GM12801 (cell line): Measurements from ENCODE around the gene IGFALS.

Source experiments
- TF ChIP-seq, protein P1 (sequence below): IDR thresholded peaks from one replicate; pipeline ENCODE4 v1.5.1; 2011; ENCODE audit warnings: control low read depth; ENCODE audit not compliant: insufficient read length; ENCODE audit errors: extremely low read depth

The IGFALS gene

DNA sequence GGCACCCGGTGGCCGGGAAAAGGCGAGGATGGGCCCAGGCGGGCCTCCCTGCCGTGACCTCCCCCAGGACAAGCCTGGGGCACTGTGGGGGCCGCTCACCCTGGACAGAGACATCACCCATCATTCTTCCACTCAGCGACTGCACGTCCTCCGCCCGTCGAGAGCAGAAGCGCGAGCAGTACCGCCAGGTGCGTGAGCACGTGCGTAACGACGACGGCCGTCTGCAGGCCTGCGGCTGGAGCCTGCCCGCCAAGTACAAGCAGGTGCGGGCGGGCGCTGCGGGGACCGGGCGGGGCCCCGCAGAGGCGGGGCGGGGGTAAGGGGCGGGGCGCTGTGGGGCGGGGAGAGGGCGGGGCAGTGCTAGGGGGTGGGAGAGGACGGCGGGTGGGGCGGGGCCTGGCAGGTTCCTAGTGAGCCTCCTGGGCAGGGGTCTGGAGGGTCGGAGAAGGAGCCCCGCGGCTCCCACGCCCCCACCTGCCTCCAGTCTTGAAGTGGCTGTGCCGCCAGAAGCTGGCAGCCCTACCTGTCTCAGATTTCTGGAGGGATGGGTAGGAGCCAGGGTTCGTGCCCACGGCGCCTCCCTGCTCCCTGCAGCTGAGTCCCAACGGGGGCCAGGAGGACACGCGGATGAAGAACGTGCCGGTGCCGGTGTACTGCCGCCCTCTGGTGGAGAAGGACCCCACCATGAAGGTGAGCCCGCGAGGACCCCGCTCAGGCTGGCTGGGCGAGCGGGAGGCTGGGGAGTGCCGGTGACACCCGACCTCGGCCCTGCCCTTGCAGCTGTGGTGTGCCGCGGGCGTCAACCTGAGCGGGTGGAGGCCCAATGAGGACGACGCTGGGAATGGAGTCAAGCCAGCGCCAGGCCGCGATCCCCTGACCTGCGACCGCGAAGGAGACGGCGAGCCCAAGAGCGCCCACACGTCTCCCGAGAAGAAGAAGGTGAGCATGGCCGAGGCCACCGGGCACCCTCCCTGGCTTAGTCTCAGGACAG lies 29.7 kb downstream of the IGFALS start:
- TF ChIP-seq, protein P1, sequence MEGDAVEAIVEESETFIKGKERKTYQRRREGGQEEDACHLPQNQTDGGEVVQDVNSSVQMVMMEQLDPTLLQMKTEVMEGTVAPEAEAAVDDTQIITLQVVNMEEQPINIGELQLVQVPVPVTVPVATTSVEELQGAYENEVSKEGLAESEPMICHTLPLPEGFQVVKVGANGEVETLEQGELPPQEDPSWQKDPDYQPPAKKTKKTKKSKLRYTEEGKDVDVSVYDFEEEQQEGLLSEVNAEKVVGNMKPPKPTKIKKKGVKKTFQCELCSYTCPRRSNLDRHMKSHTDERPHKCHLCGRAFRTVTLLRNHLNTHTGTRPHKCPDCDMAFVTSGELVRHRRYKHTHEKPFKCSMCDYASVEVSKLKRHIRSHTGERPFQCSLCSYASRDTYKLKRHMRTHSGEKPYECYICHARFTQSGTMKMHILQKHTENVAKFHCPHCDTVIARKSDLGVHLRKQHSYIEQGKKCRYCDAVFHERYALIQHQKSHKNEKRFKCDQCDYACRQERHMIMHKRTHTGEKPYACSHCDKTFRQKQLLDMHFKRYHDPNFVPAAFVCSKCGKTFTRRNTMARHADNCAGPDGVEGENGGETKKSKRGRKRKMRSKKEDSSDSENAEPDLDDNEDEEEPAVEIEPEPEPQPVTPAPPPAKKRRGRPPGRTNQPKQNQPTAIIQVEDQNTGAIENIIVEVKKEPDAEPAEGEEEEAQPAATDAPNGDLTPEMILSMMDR: no peak

DNA sequence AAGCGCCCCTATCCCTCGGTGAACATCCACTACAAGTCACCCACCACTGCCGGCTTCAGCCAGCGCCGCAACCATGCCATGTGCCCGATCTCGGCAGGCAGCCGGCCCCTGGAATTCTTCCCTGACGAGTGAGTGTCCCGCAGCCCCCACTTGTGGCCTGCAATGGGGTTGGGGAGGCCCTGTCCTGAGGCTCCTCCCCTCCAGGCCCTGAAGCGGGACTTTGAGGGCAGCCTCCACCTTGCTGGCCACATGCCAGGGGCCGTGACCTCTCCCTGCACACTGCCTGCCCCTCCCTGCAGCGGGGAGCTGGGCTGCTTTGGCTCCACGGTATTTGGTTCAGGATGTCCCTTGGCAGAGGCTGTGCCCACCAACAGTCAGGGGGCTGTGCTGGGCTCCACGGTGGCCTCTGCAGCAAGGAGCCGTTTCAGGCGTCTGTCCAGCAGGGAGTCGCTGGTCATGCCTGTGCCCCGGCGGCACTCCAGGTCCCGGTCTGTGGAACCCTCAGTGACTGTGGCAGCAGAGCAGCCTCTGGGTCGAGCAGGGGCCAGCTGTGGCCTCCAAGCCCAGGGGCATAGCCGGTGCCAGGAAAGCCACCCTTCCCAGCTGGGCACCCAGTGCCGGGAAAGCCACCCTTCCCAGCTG lies 30.5 kb downstream of the IGFALS start:
- TF ChIP-seq, protein P1: no peak

DNA sequence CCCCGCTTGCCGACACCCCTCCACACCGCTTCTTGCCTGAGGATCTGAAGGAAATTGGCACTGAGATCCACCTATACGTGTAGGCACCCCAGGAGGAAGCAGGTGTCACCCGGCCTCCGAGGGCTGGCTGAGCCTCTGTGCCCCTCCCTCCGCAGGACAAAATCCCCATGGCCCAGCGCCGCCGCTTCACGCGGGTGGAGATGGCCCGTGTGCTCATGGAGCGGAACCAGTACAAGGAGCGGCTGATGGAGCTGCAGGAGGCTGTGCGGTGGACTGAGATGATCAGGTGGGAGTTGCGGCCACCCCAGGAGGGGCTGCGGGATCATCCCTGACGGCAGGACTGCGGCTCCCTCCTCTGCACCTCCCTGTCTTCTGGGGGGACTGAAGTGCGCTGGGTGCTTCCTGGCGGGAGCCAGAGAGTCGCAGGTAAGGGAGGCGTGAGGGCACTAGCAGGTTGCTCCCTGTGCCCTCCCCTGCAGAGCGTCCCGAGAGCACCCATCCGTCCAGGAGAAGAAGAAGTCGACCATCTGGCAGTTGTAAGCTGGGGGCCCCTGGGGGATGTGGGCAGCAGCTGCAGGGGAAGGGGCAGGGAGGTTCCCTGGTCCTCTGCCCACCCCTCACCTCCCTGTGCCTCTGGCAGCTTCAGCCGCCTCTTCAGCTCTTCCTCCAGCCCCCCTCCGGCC lies 31.2 kb downstream of the IGFALS start:
- TF ChIP-seq, protein P1: no peak

DNA sequence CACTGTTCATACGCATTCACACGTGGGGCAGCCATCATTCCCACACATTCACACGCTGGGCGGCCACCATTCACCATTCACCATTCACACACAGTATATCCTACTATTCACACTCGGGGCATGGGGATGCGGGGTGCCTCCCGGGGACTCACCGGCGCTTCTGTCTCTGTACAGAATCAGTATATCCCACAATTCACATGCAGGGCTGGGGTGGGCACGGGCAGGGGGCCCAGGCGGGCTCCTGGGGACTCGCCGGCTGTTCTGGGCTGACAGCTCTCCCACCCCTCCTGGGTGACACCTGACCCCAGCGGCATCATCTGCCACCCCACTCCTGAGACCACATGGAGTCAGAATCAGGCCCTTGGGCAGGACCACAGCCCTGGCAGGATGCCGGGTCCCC lies 31.8 kb downstream of the IGFALS start:
- TF ChIP-seq, protein P1: no peak

DNA sequence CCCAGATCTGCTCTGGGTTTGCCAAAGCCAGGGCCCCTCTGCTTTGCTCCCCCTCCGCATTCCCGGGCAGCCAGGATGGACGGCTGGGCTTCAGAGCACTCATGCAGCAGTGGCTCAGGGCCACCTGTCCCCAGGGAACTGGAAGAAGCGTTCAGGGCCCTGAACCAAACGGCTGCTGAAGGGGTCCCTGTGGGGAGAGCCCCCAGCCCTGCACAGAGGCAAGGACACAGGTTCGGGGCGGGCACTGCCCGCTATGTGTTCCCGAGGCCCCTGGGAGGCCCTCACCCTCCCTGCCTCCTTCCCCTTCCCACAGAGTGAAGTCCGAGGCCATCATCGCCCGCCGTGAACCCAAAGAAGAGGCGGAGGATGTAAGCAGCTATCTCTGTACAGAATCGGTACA lies 32.6 kb downstream of the IGFALS start:
- TF ChIP-seq, protein P1: no peak

DNA sequence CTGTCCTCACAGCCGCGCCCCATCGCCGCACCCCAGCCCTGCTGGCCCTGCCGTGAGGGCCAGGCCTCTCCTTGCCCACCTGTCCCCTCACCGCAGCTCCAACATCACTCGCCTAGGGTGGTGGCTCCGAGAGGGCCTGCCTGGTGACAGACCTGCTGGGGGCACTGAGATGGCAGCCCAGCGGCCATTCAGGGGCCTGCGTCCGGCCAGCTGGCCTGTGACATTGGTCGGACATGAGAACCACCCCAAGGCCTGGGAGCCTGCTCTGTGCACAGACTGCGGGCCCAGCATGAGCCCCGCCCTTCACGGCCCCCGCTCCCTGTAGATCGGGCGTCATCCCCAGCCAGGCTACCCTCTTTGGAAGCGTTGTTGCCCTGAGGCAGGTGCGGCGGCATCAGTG lies 34.0 kb downstream of the IGFALS start:
- TF ChIP-seq, protein P1: no peak

DNA sequence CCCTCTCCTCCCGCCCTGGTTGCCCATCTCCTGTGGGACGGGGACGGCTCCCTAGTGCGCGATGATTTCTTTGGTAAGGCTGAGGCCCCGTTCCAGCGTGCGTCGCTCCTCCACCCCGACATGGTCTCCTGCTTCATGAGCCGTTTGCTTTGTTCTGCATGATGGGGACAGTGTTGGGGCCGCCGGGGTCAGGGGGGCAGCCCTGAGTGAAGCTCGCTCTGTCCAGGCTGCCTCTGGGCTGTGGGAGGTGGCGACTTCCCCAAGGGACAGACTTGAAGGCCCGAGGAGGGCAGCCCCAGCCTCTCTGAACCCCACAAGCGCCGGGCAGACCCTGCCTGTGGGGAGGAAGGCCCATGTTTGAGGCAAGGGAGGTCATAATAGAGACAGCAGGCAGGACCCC lies 34.6 kb downstream of the IGFALS start:
- TF ChIP-seq, protein P1: no peak
